SW 1271 (cell line): ENCODE data around the gene TAS2R14.

Experiments
- DNase-seq, 2 experiments: peaks; one replicate each; lab custom pipeline; 2025; lab: John Stamatoyannopoulos, UW

TAS2R14 gene

DNA sequence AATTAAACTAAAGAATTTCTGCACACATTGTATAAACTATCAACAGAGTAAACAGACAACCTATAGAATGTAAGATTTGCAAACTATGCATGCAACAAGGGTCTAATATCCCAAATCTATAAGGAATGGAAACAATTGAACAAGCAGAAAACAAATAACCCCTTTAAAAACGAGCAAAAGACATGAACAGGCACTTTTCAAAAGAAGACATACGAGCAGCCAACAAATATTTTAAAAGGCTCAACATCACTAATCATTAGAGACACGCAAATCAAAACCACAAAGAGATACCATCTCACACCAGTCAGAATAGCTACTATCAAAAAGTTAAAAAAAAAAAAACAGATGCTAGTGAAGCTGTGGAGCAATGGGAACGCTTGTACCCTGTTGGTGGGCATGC lies 34.4 kb downstream of the TAS2R14 start:
- no peak for DNase-seq

DNA sequence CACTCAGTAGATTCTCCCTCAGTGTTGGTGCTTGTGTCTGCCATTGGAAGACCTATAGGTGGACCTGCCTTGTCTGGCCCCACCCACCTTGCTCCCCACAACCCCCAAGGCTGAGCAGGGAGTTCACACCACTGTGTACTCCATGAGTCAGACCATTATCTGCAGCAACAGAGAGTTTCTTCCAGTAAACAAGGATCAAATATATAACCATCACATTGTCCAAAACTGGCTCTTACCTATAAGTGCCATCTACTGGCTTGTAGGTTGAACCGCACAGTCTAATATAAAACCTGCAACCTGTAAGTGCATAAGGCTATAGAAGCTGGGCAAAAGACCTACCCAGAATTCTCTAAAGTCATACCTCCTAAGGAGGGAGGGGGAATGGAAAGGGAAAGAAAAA lies 37.6 kb downstream of the TAS2R14 start:
- DNase-seq: no peak

DNA sequence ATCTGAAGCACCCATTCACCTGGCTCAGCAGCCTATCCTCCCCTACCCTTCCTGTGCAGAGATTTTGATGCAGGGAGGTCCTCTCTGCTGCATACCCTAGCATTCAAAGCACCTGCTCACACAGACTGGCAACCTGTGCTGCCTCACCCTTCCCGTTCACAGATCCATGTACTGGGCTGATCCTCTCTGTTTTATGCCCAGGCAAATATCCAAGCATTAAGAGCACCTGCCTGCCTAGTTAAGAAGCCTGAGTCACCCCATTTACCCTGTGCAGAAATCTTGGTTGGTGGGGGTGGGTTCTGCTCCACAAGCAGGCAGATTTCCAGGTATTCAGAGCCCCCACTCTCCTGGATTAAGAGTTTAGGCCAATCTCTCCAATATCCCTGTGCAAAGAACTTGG lies 38.1 kb downstream of the TAS2R14 start:
- DNase-seq: no peak

- no peak for DNase-seq
These were observed 38.5 kb downstream of the TAS2R14 start for GRCh38 chr12:10900530-10900929.

DNA sequence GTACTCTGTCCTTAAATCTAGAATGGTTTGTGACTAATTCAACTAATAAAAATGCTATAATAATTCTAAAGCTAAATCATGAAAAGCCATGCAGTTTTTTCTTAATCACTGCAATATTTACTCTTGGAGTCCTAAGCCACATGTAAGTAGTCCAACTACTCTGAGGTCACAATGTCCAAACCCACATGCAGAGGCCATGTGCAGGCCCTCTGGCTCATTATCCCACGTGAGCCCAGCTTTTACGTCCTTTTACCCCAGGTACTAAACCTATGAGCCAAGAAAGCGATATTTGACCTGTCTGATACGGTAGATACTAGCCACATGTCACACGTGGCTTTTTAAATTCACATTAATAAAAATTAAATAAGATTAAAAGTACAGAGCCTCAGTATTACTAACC lies 42.2 kb downstream of the TAS2R14 start:
- no peak for DNase-seq

GRCh38 chr12:10891937-10892336 lies 47.1 kb downstream of the TAS2R14 start:
- DNase-seq: no peak

DNA sequence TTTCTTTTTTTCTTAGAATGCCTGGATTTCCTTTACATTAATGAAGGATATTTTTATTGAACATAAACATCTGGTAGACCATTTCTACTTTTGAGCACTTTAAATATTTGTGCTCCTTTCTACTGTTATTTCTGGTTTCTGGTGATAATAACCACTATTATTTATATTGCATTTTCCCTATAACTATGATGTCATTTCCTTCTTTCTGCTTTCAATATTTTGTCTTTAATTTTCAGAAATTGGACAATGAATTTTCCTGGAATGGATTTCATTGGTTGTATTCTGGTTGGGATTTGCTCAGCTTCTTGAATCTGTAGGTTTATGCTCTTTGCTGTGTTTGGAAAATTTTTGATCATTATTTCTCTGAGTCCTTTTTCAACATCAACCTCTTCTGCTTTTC lies 49.8 kb downstream of the TAS2R14 start:
- no peak for DNase-seq
